GM03348 (cell line): ENCODE measurements around the gene NID1.
"Not testable (repeated sequence)": the region's sequence is repeated elsewhere in the genome, so short reads cannot be mapped to it uniquely, and the experiment has no call there.

Source experiments
- DNase-seq: peaks from one replicate; pipeline ENCODE4 v3.0.0; 2012; ENCODE audit warnings: low spot score

The NID1 gene

GRCh38 chr1:235968831-235969230 is 96.1 kb downstream of the NID1 start:
- DNase-seq = no peak

- DNase-seq = not testable (repeated sequence)
Measured at GRCh38 chr1:235966134-235966533, 98.8 kb downstream of the NID1 start.

- no peak for DNase-seq
Measured at GRCh38 chr1:235960809-235961208, 104.1 kb downstream of the NID1 start.

- no peak for DNase-seq
Measured at GRCh38 chr1:235958021-235958420, 106.9 kb downstream of the NID1 start.

- no peak for DNase-seq
Measured at GRCh38 chr1:235955777-235956176, 109.1 kb downstream of the NID1 start.

GRCh38 chr1:235954306-235955283 is 110.3 kb downstream of the NID1 start:
- DNase-seq = no peak

GRCh38 chr1:235953801-235954200 is 111.1 kb downstream of the NID1 start:
- peak; percentile 75 for DNase-seq

GRCh38 chr1:235952950-235953615 is 111.8 kb downstream of the NID1 start:
- DNase-seq = no peak

GRCh38 chr1:235951661-235952060 is 113.2 kb downstream of the NID1 start:
- DNase-seq = no peak

GRCh38 chr1:235950318-235950717 is 114.6 kb downstream of the NID1 start:
- no peak for DNase-seq

- DNase-seq = no peak
Measured at GRCh38 chr1:235948774-235949427, 116.0 kb downstream of the NID1 start.

- no peak for DNase-seq
Measured at GRCh38 chr1:235947989-235948388, 116.9 kb downstream of the NID1 start.

- peak; percentile 33 for DNase-seq
Measured at GRCh38 chr1:235946571-235946981, 118.3 kb downstream of the NID1 start.

GRCh38 chr1:235945775-235946570 is 118.9 kb downstream of the NID1 start:
- DNase-seq = no peak

GRCh38 chr1:235943581-235944114 is 121.2 kb downstream of the NID1 start:
- peak; percentile 75 for DNase-seq

GRCh38 chr1:235942979-235943575 is 121.8 kb downstream of the NID1 start:
- no peak for DNase-seq

GRCh38 chr1:235942625-235942934 is 122.3 kb downstream of the NID1 start:
- no peak for DNase-seq

GRCh38 chr1:235941876-235942624 is 122.8 kb downstream of the NID1 start:
- no peak for DNase-seq

GRCh38 chr1:235940285-235940684 is 124.6 kb downstream of the NID1 start:
- no peak for DNase-seq

GRCh38 chr1:235939480-235939775 is 125.5 kb downstream of the NID1 start:
- DNase-seq = no peak
